Measurements from ENCODE around the gene ZMYM3. TPM values are rescaled to one million over a fixed set of nuclear protein-coding genes. Genes with fewer than 3 reads are reported as not detected.

ZMYM3 gene
- total and polyA plus RNA-seq, 8 donors = 4.5 to 15.9 (median 9.9) TPM

- Histone ChIP-seq H3K9me3 (no peaks in the 10 kb centered on the region), H3K4me3 (no peak overlapping the region), H3K4me1 (no peaks in the 10 kb centered on the region), H3K27ac (no peak overlapping the region), H3K27me3 (no peaks in the 10 kb centered on the region), H3K36me3 (no peaks in the 10 kb centered on the region)
- no peak for TF ChIP-seq CTCF (IDR thresholded peaks at IDR 0.05)
- DNase-seq = no peak
- intact Hi-C loops (cut with DNase I) = no loop called here
- no peak for FAIRE-seq
- no peak for ATAC-seq
- WGBS, 2 donors = 67 to 100% methylated on average over 1 of the region's 1 CpG
Observed at GRCh38 chrX:71236836-71237235, 17.1 kb downstream of the ZMYM3 start.

- ATAC-seq = no peak
Observed at GRCh38 chrX:71235482-71235881, 18.5 kb downstream of the ZMYM3 start.

GRCh38 chrX:71228063-71228642 is 25.8 kb downstream of the ZMYM3 start:
- FAIRE-seq = no peak
- Histone ChIP-seq H3K9me3 (no peaks in the 10 kb centered on the region), H3K27ac (no peak overlapping the region), H3K27me3 (no peaks in the 10 kb centered on the region), H3K4me1 (peaks cover 0 to 6% (median 0%) of the 10 kb centered on the region in 3 donors), H3K4me3 (no peak overlapping the region), H3K36me3 (no peaks in the 10 kb centered on the region)
- 81 to 94% methylated on average over 1 of the region's 1 CpG for whole genome bisulfite sequencing, 2 donors
- TF ChIP-seq CTCF (IDR thresholded peaks at IDR 0.05) = no peak
- intact Hi-C loops (cut with DNase I) = no loop called here
- no peak for DNase-seq
- ATAC-seq = no peak

More at GRCh38 chrX:71235482-71235881, 18.5 kb downstream of the ZMYM3 start:
- FAIRE-seq (no peak), DNase-seq (no peak)
- Histone ChIP-seq H3K27me3 (no peaks in the 10 kb centered on the region), H3K9me3 (no peaks in the 10 kb centered on the region), H3K36me3 (no peaks in the 10 kb centered on the region), H3K27ac (no peak overlapping the region), H3K4me1 (no peaks in the 10 kb centered on the region), H3K4me3 (no peak overlapping the region)
- 81 to 86% methylated on average over 3 of the region's 3 CpGs for WGBS, 2 donors
- no peak for TF ChIP-seq CTCF (IDR thresholded peaks at IDR 0.05)
- intact Hi-C loops (cut with DNase I) = no loop called here

- no peak overlapping the region for H3K27ac ChIP-seq
- ATAC-seq (no peak), FAIRE-seq (no peak)
Observed at GRCh38 chrX:71227370-71228062, 26.4 kb downstream of the ZMYM3 start.

More at GRCh38 chrX:71227370-71228062, 26.4 kb downstream of the ZMYM3 start:
- WGBS, 2 donors = 62 to 64% methylated on average over 5 of the region's 5 CpGs
- Histone ChIP-seq H3K4me3 (no peak overlapping the region), H3K9me3 (no peaks in the 10 kb centered on the region), H3K4me1 (peaks cover 0 to 6% (median 0%) of the 10 kb centered on the region in 3 donors), H3K36me3 (no peaks in the 10 kb centered on the region), H3K27me3 (no peaks in the 10 kb centered on the region)
- intact Hi-C loops (cut with DNase I) = no loop called here
- TF ChIP-seq CTCF (IDR thresholded peaks at IDR 0.05) = no peak
- no peak for DNase-seq
